A673 (cell line): Measurements from ENCODE around the gene BCAN. TPM values are rescaled to one million over a fixed set of nuclear protein-coding genes. Genes with fewer than 3 reads are reported as not detected.

Experiments used
- BruUV-seq: library from RNA; stranded (reverse); fragments of 400-500 nt; replicated peaks from 2 replicates; lab custom pipeline; 2021; lab: Mats Ljungman, UMichigan
- CTCF ChIA-PET: fragments of 300-600 bp; sonication (Branson Sonifier 250); formaldehyde crosslinking; loops from one replicate; lab custom pipeline; 2022; ENCODE audit warnings: antibody characterized with exemption; lab: Charles Lee
- POLR2A ChIA-PET: fragments of 300-600 bp; sonication (Branson Sonifier 250); formaldehyde crosslinking; loops from one replicate; lab custom pipeline; 2022; ENCODE audit warnings: antibody characterized with exemption; ENCODE audit not compliant: low non-redundant PET; lab: Charles Lee
- DNase-seq: peaks from one replicate; pipeline ENCODE4 v3.0.0-alpha.2; 2015; ENCODE audit warnings: low spot score
- H3K27ac ChIP-seq: fragments of 200-600 bp; sonication (generic); 2 replicates; pipeline ENCODE4 v1.5.1; 2016; ENCODE audit warnings: mixed run types, low read depth, mild to moderate bottlenecking, mixed read lengths, antibody characterized with exemption, low read length; ENCODE audit not compliant: poor library complexity, severe bottlenecking
- H3K27me3 ChIP-seq: fragments of 200-600 bp; sonication (generic); replicated peaks from 2 replicates; pipeline ENCODE4 v1.6.1; 2017; ENCODE audit warnings: mixed run types, low read depth, mild to moderate bottlenecking, mixed read lengths, antibody characterized with exemption, low read length; ENCODE audit not compliant: insufficient read depth, poor library complexity
- H3K36me3 ChIP-seq: fragments of 200-600 bp; sonication (generic); 2 replicates; pipeline ENCODE4 v1.6.1; 2016; ENCODE audit warnings: mixed run types, mild to moderate bottlenecking, mixed read lengths, antibody characterized with exemption, low read length; ENCODE audit not compliant: insufficient read depth, poor library complexity, severe bottlenecking
- H3K4me1 ChIP-seq: fragments of 200-600 bp; sonication (generic); 2 replicates; pipeline ENCODE4 v1.6.1; 2017; ENCODE audit warnings: mixed run types, mild to moderate bottlenecking, mixed read lengths, antibody characterized with exemption, low read length; ENCODE audit not compliant: insufficient read depth, poor library complexity, severe bottlenecking
- H3K4me3 ChIP-seq: fragments of 200-600 bp; sonication (generic); 2 replicates; pipeline ENCODE4 v1.5.1; 2016; ENCODE audit warnings: low read depth, mixed run types, mild to moderate bottlenecking, mixed read lengths, low read length; ENCODE audit not compliant: poor library complexity, severe bottlenecking
- H3K9me3 ChIP-seq: fragments of 200-600 bp; sonication (generic); 2 replicates; pipeline ENCODE4 v1.6.1; 2016; ENCODE audit warnings: mixed run types, low read depth, mild to moderate bottlenecking, mixed read lengths, antibody characterized with exemption, low read length; ENCODE audit not compliant: poor library complexity, severe bottlenecking
- CTCF ChIP-seq: fragments of 300-800, 200-600 bp; sonication (generic); conservative IDR thresholded peaks from 2 replicates; pipeline ENCODE4 v1.5.1; 2017; ENCODE audit warnings: low read depth, mild to moderate bottlenecking, antibody characterized with exemption, low read length, moderate library complexity, mixed read lengths
- EZH2 ChIP-seq: fragments of 200-600 bp; sonication (generic); IDR thresholded peaks from 2 replicates; pipeline ENCODE4 v1.6.1; 2017; ENCODE audit warnings: borderline replicate concordance, low read depth, mild to moderate bottlenecking, mixed read lengths, antibody characterized with exemption, low read length; ENCODE audit not compliant: poor library complexity, severe bottlenecking
- intact Hi-C: fragments of 100-400 bp; cut with micrococcal nuclease; formaldehyde crosslinking; loops from one replicate; pipeline ENCODE4 v1.10.0; 2022; ENCODE audit not compliant: unreplicated experiment
- total RNA-seq: library from RNA; stranded (reverse); gene quantifications from 2 replicates; pipeline ENCODE4 v1.2.3, GENCODE V29; 2021

BCAN gene
- total RNA-seq, 1 experiment from 2014 or later: not detected

GRCh38 chr1:156658496-156658895, 16.6 kb downstream of the BCAN start:
- peaks cover 39% of the 10 kb centered on the region for H3K27me3 ChIP-seq
- TF ChIP-seq CTCF (no peak), EZH2 (no peak)
- no peak for DNase-seq
- BruUV-seq: no TSS peak
- no peaks in the 10 kb centered on the region for H3K9me3 ChIP-seq
- no peak overlapping the region for H3K27ac ChIP-seq
- no peak overlapping the region for H3K4me3 ChIP-seq
- H3K36me3 ChIP-seq: no peaks in the 10 kb centered on the region
- CTCF ChIA-PET: interaction anchor here (0.9 to 1.9 kb wide), 3 partner anchors 31 to 48 kb away, joined by 4 to 12 read pairs (median 5); no protein-coding TSS in a partner anchor
- intact Hi-C loops: no loop called here
- POLR2A ChIA-PET: no interaction called here
- H3K4me1 ChIP-seq: peaks cover 43% of the 10 kb centered on the region

DNA sequence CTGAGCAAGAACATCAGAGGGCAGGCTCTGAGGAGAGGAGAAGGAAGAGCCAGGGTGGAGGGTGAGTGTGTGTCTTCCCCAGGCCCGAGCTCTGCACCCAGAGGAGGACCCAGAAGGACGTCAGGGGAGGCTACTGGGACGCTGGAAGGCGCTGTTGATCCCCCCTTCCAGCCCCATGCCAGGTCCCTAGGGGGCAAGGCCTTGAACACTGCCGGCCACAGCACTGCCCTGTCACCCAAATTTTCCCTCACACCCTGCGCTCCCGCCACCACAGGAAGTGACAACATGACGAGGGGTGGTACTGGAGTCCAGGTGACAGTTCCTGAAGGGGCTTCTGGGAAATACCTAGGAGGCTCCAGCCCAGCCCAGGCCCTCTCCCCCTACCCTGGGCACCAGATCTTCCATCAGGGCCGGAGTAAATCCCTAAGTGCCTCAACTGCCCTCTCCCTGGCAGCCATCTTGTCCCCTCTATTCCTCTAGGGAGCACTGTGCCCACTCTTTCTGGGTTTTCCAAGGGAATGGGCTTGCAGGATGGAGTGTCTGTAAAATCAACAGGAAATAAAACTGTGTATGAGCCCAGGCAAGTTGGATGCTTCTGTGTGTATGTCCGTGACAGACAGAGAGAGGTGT, 17.1 kb downstream of the BCAN start:
- POLR2A ChIA-PET: no interaction called here
- H3K27me3 ChIP-seq: peaks cover 33% of the 10 kb centered on the region
- CTCF ChIA-PET: interaction anchor here (0.6 to 1.2 kb wide), 7 partner anchors 18 to 47 kb away, joined by 3 to 5 read pairs (median 3); partner anchors contain the start of gene NES

DNA sequence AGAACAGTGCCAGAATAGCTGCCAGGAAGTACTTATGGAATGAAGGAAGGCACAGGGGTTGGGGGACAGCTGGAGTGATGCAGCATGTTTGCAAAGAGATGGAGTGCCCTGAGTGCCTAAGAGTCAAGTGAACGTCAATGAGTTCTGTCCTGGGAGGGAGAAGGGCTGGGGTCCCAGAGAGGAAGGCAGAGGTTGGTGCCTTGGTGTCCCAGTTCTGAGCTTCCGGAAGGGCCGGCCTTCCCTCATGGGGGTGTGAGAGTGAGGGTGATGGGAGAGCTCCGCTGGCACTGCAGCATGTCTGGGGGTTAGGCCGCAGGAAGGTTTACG, 17.7 kb downstream of the BCAN start:
- Histone ChIP-seq H3K9me3 (no peaks in the 10 kb centered on the region), H3K4me3 (no peak overlapping the region), H3K4me1 (peaks cover 53% of the 10 kb centered on the region), H3K27ac (no peak overlapping the region), H3K27me3 (peaks cover 28% of the 10 kb centered on the region), H3K36me3 (no peaks in the 10 kb centered on the region)
- intact Hi-C loops: no loop called here
- TF ChIP-seq CTCF (no peak), EZH2 (no peak)
- POLR2A ChIA-PET: no interaction called here
- BruUV-seq: no TSS peak
- DNase-seq: no peak
- CTCF ChIA-PET: interaction anchor here (0.6 to 1.2 kb wide), 7 partner anchors 17 to 47 kb away, joined by 3 to 5 read pairs (median 3); partner anchors contain the start of gene NES

More for the DNA sequence above, 17.1 kb downstream of the BCAN start:
- H3K4me1 ChIP-seq: peaks cover 48% of the 10 kb centered on the region
- no peak overlapping the region for H3K27ac ChIP-seq
- no peak for DNase-seq
- no peaks in the 10 kb centered on the region for H3K9me3 ChIP-seq
- BruUV-seq: no TSS peak
- intact Hi-C loops: no loop called here
- TF ChIP-seq CTCF (no peak), EZH2 (no peak)
- H3K36me3 ChIP-seq: no peaks in the 10 kb centered on the region
- no peak overlapping the region for H3K4me3 ChIP-seq
